ENCODE data around the gene CDH23. TPM values are rescaled to one million over a fixed set of nuclear protein-coding genes. Genes with fewer than 3 reads are reported as not detected.

CDH23 gene
- total and polyA plus RNA-seq, 2 of the 8 experiments (the other 6 are each of a cell fraction or from before 2014, with no cell fraction given), result 1.9 to 4.9 TPM

DNA sequence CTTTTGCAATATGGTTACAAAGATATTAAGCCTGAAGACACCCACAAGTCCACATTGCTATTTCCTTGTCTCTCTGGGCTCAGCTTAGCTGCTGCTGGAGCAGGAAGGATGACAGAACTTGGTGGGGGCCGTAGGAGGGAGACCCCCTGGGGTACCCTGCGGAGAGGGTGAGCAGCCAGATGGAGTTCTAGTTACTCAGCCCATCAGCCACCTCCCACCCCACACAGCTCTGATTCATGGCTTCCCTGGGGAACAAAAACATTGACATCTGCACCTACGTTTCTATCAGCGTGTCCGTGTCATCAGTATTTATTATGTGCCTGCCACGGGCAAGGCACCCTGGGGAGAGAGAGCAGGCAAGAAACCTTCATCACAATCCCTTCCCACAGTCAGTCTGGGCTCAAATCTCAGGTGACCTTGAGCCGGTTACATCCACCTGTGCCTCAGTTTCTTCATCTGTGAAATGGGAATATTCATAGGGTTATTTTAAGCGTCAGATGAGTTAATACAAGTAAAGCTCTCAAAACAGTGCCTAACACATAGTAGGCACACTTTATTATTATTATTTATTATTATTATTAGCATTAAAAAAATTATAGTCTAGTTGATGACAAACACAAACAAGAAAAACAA is 191.3 kb downstream of the CDH23 start (continued):
- TF ChIP-seq TAF1 (IDR thresholded peaks at IDR 0.05; ENCODE audit: low read depth, low read length), result no peak
- TF ChIP-seq SIRT6 (IDR thresholded peaks at IDR 0.05; ENCODE audit: low read length), result no peak
